ENCODE data around the gene ZDHHC7. TPM values are rescaled to one million over a fixed set of nuclear protein-coding genes. Genes with fewer than 3 reads are reported as not detected.

Gene ZDHHC7
- total and polyA plus RNA-seq, 9 of the 15 experiments (the other 6 are each of a cell fraction or from before 2014, with no cell fraction given) = 1.7 to 49.7 (median 37.4) TPM

DNA sequence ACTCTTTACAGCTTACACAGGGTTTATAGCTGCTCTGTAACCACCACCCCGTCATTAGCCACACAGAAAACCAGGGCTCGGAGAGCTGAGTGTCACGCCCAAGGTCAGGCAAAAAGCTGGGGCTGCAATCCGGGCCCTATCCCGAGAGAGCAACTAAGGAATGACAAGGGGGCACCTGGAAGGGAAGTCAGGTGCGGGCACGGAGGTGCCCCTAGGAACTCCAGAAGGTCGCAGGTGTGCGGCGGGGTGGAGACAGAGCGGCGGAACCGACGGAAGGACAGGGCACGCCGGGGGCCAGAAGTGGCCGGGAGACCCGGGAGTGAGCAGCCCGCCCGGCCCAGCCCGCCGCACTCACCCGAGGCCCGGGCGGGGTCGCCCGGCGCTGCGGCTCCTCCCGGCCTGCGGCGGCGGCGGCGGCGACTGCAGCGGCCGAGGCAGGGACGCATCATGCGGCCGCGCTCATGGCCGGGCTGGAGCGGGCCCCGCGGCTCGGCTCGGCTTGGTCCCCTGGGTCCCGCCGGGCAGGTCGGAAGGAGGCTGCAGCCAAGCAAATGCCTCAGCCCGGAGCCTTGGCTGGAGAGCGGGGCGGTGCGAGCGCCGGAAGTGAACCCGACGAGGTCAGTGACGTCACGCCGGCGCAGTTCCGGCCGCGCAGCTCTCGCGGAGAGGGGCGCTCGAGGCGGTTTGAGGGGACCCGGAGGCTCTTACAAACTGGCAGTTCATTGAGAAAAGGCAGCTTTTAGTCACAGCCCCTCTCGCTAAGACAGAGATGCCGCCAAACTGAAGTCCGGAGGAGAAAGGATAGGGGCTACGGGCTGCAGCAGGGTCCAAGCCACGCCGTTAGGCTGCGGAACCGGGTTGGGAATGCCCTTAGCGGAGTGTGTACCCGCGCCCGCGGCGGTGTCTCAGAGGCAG lies at the start of gene ZDHHC7 (continued):
- TF ChIP-seq, protein P1, sequence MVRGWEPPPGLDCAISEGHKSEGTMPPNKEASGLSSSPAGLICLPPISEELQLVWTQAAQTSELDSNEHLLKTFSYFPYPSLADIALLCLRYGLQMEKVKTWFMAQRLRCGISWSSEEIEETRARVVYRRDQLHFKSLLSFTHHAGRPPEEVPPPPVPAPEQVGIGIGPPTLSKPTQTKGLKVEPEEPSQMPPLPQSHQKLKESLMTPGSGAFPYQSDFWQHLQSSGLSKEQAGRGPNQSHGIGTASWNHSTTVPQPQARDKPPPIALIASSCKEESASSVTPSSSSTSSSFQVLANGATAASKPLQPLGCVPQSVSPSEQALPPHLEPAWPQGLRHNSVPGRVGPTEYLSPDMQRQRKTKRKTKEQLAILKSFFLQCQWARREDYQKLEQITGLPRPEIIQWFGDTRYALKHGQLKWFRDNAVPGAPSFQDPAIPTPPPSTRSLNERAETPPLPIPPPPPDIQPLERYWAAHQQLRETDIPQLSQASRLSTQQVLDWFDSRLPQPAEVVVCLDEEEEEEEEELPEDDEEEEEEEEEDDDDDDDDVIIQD (CRISPR knock-in tag; IDR thresholded peaks at IDR 0.05) = no peak
- TF ChIP-seq SMC3 (conservative IDR thresholded peaks at IDR 0.05; ENCODE audit: insufficient read depth, low read depth, low read length) (no peak), NUFIP1 (IDR thresholded peaks at IDR 0.05; ENCODE audit: partially characterized antibody) (no peak), RBM25 (IDR thresholded peaks at IDR 0.05; ENCODE audit: low read depth, low read length, severe bottlenecking) (no peak), NCOA2 (IDR thresholded peaks at IDR 0.05; ENCODE audit: partially characterized antibody in 2 of 2) (no peak), SP2 (IDR thresholded peaks at IDR 0.05; ENCODE audit: extremely low read depth, low read depth, low read length, poor library complexity, severe bottlenecking) (no peak), SRSF7 (optimal IDR thresholded peaks at IDR 0.05; ENCODE audit: low read depth, low read length) (no peak), KAT8 (IDR thresholded peaks at IDR 0.05; ENCODE audit: low read depth) (no peak), ZNF76 (CRISPR knock-in tag; IDR thresholded peaks at IDR 0.05; ENCODE audit: borderline replicate concordance) (no peak), RBM15 (IDR thresholded peaks at IDR 0.05; ENCODE audit: insufficient read depth, low read length) (no peak), PHF21A (IDR thresholded peaks at IDR 0.05; ENCODE audit: borderline replicate concordance, low read depth) (no peak)
- TF ChIP-seq, protein P2, sequence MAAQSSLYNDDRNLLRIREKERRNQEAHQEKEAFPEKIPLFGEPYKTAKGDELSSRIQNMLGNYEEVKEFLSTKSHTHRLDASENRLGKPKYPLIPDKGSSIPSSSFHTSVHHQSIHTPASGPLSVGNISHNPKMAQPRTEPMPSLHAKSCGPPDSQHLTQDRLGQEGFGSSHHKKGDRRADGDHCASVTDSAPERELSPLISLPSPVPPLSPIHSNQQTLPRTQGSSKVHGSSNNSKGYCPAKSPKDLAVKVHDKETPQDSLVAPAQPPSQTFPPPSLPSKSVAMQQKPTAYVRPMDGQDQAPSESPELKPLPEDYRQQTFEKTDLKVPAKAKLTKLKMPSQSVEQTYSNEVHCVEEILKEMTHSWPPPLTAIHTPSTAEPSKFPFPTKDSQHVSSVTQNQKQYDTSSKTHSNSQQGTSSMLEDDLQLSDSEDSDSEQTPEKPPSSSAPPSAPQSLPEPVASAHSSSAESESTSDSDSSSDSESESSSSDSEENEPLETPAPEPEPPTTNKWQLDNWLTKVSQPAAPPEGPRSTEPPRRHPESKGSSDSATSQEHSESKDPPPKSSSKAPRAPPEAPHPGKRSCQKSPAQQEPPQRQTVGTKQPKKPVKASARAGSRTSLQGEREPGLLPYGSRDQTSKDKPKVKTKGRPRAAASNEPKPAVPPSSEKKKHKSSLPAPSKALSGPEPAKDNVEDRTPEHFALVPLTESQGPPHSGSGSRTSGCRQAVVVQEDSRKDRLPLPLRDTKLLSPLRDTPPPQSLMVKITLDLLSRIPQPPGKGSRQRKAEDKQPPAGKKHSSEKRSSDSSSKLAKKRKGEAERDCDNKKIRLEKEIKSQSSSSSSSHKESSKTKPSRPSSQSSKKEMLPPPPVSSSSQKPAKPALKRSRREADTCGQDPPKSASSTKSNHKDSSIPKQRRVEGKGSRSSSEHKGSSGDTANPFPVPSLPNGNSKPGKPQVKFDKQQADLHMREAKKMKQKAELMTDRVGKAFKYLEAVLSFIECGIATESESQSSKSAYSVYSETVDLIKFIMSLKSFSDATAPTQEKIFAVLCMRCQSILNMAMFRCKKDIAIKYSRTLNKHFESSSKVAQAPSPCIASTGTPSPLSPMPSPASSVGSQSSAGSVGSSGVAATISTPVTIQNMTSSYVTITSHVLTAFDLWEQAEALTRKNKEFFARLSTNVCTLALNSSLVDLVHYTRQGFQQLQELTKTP (IDR thresholded peaks at IDR 0.05; ENCODE audit: low read depth in 1 of 2, partially characterized antibody in 2 of 2) = no peak
- TF ChIP-seq, protein P3, sequence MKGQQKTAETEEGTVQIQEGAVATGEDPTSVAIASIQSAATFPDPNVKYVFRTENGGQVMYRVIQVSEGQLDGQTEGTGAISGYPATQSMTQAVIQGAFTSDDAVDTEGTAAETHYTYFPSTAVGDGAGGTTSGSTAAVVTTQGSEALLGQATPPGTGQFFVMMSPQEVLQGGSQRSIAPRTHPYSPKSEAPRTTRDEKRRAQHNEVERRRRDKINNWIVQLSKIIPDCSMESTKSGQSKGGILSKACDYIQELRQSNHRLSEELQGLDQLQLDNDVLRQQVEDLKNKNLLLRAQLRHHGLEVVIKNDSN (CRISPR knock-in tag; IDR thresholded peaks at IDR 0.05) = no peak
- TF ChIP-seq, protein P4, sequence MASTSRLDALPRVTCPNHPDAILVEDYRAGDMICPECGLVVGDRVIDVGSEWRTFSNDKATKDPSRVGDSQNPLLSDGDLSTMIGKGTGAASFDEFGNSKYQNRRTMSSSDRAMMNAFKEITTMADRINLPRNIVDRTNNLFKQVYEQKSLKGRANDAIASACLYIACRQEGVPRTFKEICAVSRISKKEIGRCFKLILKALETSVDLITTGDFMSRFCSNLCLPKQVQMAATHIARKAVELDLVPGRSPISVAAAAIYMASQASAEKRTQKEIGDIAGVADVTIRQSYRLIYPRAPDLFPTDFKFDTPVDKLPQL (IDR thresholded peaks at IDR 0.05; ENCODE audit: extremely low read depth, insufficient read length) = no peak
- TF ChIP-seq, protein P5, sequence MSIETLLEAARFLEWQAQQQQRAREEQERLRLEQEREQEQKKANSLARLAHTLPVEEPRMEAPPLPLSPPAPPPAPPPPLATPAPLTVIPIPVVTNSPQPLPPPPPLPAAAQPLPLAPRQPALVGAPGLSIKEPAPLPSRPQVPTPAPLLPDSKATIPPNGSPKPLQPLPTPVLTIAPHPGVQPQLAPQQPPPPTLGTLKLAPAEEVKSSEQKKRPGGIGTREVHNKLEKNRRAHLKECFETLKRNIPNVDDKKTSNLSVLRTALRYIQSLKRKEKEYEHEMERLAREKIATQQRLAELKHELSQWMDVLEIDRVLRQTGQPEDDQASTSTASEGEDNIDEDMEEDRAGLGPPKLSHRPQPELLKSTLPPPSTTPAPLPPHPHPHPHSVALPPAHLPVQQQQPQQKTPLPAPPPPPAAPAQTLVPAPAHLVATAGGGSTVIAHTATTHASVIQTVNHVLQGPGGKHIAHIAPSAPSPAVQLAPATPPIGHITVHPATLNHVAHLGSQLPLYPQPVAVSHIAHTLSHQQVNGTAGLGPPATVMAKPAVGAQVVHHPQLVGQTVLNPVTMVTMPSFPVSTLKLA (conservative IDR thresholded peaks at IDR 0.05) = peak in 1 of 2 experiments; percentile 83; a peak in 3 of 4 replicates

Measured in K562 (cell line).